Measurements from ENCODE around the gene BRWD1. TPM values are rescaled to one million over a fixed set of nuclear protein-coding genes. Genes with fewer than 3 reads are reported as not detected.

Gene BRWD1
- total and polyA plus RNA-seq, 2 donors from 2014 or later = 9.1 to 43.9 TPM

- H3K9me3 ChIP-seq (ENCODE audit: control insufficient read depth in 2 of 3, insufficient read depth in 1 of 3, low read length in 3 of 3) = no peaks in the 10 kb centered on the region
- no peak overlapping the region for H3K27ac ChIP-seq (ENCODE audit: low read depth in 2 of 2, low read length in 2 of 2)
- intact Hi-C loops (cut with DNase I) = no loop called here
- no peak overlapping the region for H3K4me3 ChIP-seq (ENCODE audit: low read length in 3 of 3)
- H3K4me1 ChIP-seq (ENCODE audit: control insufficient read depth in 2 of 3, insufficient read depth in 2 of 3, low read depth in 1 of 3, low read length in 3 of 3) = no peaks in the 10 kb centered on the region
- H3K9ac ChIP-seq (ENCODE audit: low read length in 3 of 3) = no peak overlapping the region
- FAIRE-seq (no peak), DNase-seq (no peak)
- no peak for TF ChIP-seq CTCF (IDR thresholded peaks at IDR 0.05; ENCODE audit: borderline replicate concordance, extremely low read depth, insufficient read depth)
- no peaks in the 10 kb centered on the region for H3K27me3 ChIP-seq (ENCODE audit: control insufficient read depth, insufficient read depth, low read length)
- peaks cover 6 to 24% (median 19%) of the 10 kb centered on the region in 3 donors for H3K36me3 ChIP-seq (ENCODE audit: control insufficient read depth in 2 of 3, insufficient read depth in 3 of 3, low read length in 3 of 3)
Observed at GRCh38 chr21:39263372-39263771, 50.1 kb downstream of the BRWD1 start.

GRCh38 chr21:39258207-39258606 lies 55.2 kb downstream of the BRWD1 start:
- Histone ChIP-seq H3K9ac (ENCODE audit: low read length in 3 of 3) (no peak overlapping the region), H3K4me1 (ENCODE audit: control insufficient read depth in 2 of 3, insufficient read depth in 2 of 3, low read depth in 1 of 3, low read length in 3 of 3) (no peaks in the 10 kb centered on the region), H3K4me3 (ENCODE audit: low read length in 3 of 3) (no peak overlapping the region), H3K9me3 (ENCODE audit: control insufficient read depth in 2 of 3, insufficient read depth in 1 of 3, low read length in 3 of 3) (no peaks in the 10 kb centered on the region), H3K36me3 (ENCODE audit: control insufficient read depth in 2 of 3, insufficient read depth in 3 of 3, low read length in 3 of 3) (peaks cover 5 to 10% (median 10%) of the 10 kb centered on the region in 3 donors), H3K27ac (ENCODE audit: low read depth in 2 of 2, low read length in 2 of 2) (no peak overlapping the region), H3K27me3 (ENCODE audit: control insufficient read depth, insufficient read depth, low read length) (no peaks in the 10 kb centered on the region)
- peak in 2 of 5 donors; percentile 12 to 49 for DNase-seq
- intact Hi-C loops (cut with DNase I) = no loop called here
- TF ChIP-seq CTCF (IDR thresholded peaks at IDR 0.05; ENCODE audit: borderline replicate concordance, extremely low read depth, insufficient read depth) = no peak
- no peak for FAIRE-seq

GRCh38 chr21:39251326-39251725 lies 62.1 kb downstream of the BRWD1 start:
- H3K4me1 ChIP-seq (ENCODE audit: control insufficient read depth in 2 of 3, insufficient read depth in 2 of 3, low read depth in 1 of 3, low read length in 3 of 3) = no peaks in the 10 kb centered on the region
- H3K9me3 ChIP-seq (ENCODE audit: control insufficient read depth in 2 of 3, insufficient read depth in 1 of 3, low read length in 3 of 3) = no peaks in the 10 kb centered on the region
- peak in 2 of 5 donors; percentile 17 to 33 for DNase-seq
- intact Hi-C loops (cut with DNase I) = no loop called here
- FAIRE-seq = no peak
- H3K36me3 ChIP-seq (ENCODE audit: control insufficient read depth in 2 of 3, insufficient read depth in 3 of 3, low read length in 3 of 3) = peaks cover 6 to 12% (median 11%) of the 10 kb centered on the region in 3 donors
- no peak overlapping the region for H3K4me3 ChIP-seq (ENCODE audit: low read length in 3 of 3)
- no peak for TF ChIP-seq CTCF (IDR thresholded peaks at IDR 0.05; ENCODE audit: borderline replicate concordance, extremely low read depth, insufficient read depth)
- H3K9ac ChIP-seq (ENCODE audit: low read length in 3 of 3) = no peak overlapping the region
- no peaks in the 10 kb centered on the region for H3K27me3 ChIP-seq (ENCODE audit: control insufficient read depth, insufficient read depth, low read length)
- no peak overlapping the region for H3K27ac ChIP-seq (ENCODE audit: low read depth in 2 of 2, low read length in 2 of 2)

- H3K4me3 ChIP-seq (ENCODE audit: low read length in 3 of 3) = no peak overlapping the region
- H3K27me3 ChIP-seq (ENCODE audit: control insufficient read depth, insufficient read depth, low read length) = no peaks in the 10 kb centered on the region
- DNase-seq (no peak), FAIRE-seq (no peak)
- intact Hi-C loops (cut with DNase I) = no loop called here
- H3K4me1 ChIP-seq (ENCODE audit: control insufficient read depth in 2 of 3, insufficient read depth in 2 of 3, low read depth in 1 of 3, low read length in 3 of 3) = no peaks in the 10 kb centered on the region
- H3K9ac ChIP-seq (ENCODE audit: low read length in 3 of 3) = no peak overlapping the region
- no peak overlapping the region for H3K27ac ChIP-seq (ENCODE audit: low read depth in 2 of 2, low read length in 2 of 2)
- H3K9me3 ChIP-seq (ENCODE audit: control insufficient read depth in 2 of 3, insufficient read depth in 1 of 3, low read length in 3 of 3) = no peaks in the 10 kb centered on the region
- peaks cover 2 to 22% (median 12%) of the 10 kb centered on the region in 3 donors for H3K36me3 ChIP-seq (ENCODE audit: control insufficient read depth in 2 of 3, insufficient read depth in 3 of 3, low read length in 3 of 3)
- TF ChIP-seq CTCF (IDR thresholded peaks at IDR 0.05; ENCODE audit: borderline replicate concordance, extremely low read depth, insufficient read depth) = no peak
Observed at GRCh38 chr21:39238275-39238674, 75.2 kb downstream of the BRWD1 start.
